ENCODE measurements around the gene DGKB.

The DGKB gene

GRCh38 chr7:14870394-14870793, 32.2 kb downstream of the DGKB start:
- H3K4me3 ChIP-seq (ENCODE audit: low read depth, low read length) = no peak overlapping the region
- DNase-seq (ENCODE audit: low read depth) = no peak
- TF ChIP-seq CTCF (conservative IDR thresholded peaks at IDR 0.05; ENCODE audit: low read depth, low read length) = no peak

GRCh38 chr7:14868937-14869336, 33.6 kb downstream of the DGKB start:
- no peak for TF ChIP-seq CTCF (conservative IDR thresholded peaks at IDR 0.05; ENCODE audit: low read depth, low read length)
- H3K4me3 ChIP-seq (ENCODE audit: low read depth, low read length) = no peak overlapping the region
- no peak for DNase-seq (ENCODE audit: low read depth)

GRCh38 chr7:14861456-14861855, 41.1 kb downstream of the DGKB start:
- no peak overlapping the region for H3K4me3 ChIP-seq (ENCODE audit: low read depth, low read length)
- DNase-seq (ENCODE audit: low read depth) = no peak
- TF ChIP-seq CTCF (conservative IDR thresholded peaks at IDR 0.05; ENCODE audit: low read depth, low read length) = no peak

- no peak for TF ChIP-seq CTCF (conservative IDR thresholded peaks at IDR 0.05; ENCODE audit: low read depth, low read length)
These were observed 43.3 kb downstream of the DGKB start for GRCh38 chr7:14859267-14859666.

GRCh38 chr7:14858866-14859265, 43.7 kb downstream of the DGKB start:
- DNase-seq (ENCODE audit: low read depth) = no peak
- no peak overlapping the region for H3K4me3 ChIP-seq (ENCODE audit: low read depth, low read length)
- no peak for TF ChIP-seq CTCF (conservative IDR thresholded peaks at IDR 0.05; ENCODE audit: low read depth, low read length)

More at GRCh38 chr7:14859267-14859666, 43.3 kb downstream of the DGKB start:
- no peak for DNase-seq (ENCODE audit: low read depth)
- no peak overlapping the region for H3K4me3 ChIP-seq (ENCODE audit: low read depth, low read length)

- no peak for TF ChIP-seq CTCF (conservative IDR thresholded peaks at IDR 0.05; ENCODE audit: low read depth, low read length)
- no peak overlapping the region for H3K4me3 ChIP-seq (ENCODE audit: low read depth, low read length)
- no peak for DNase-seq (ENCODE audit: low read depth)
These were observed 44.1 kb downstream of the DGKB start for GRCh38 chr7:14858410-14858809.

GRCh38 chr7:14855033-14855794, 47.3 kb downstream of the DGKB start:
- DNase-seq (ENCODE audit: low read depth) = no peak
- H3K4me3 ChIP-seq (ENCODE audit: low read depth, low read length) = no peak overlapping the region
- no peak for TF ChIP-seq CTCF (conservative IDR thresholded peaks at IDR 0.05; ENCODE audit: low read depth, low read length)
